MCF 10A (cell line): ENCODE results near the gene REV3L. TPM values are rescaled to one million over a fixed set of nuclear protein-coding genes. Genes with fewer than 3 reads are reported as not detected.
"Not testable (repeated sequence)": the region's sequence is repeated elsewhere in the genome, so short reads cannot be mapped to it uniquely, and the experiment has no call there.

ENCODE experiments used
- BruUV-seq: library from RNA; stranded (reverse); fragments of 400-500 nt; replicated peaks from 2 replicates; lab custom pipeline; 2021; lab: Mats Ljungman, UMichigan
- CTCF ChIA-PET: fragments of 300-600 bp; sonication (Branson Sonifier 250); formaldehyde crosslinking; extraction: SDS; loops from one replicate; lab custom pipeline; 2021; ENCODE audit warnings: antibody characterized with exemption, inconsistent platforms; lab: Yijun Ruan, JAX
- POLR2A ChIA-PET: fragments of 300-600, 350-650 bp; sonication (Branson Sonifier 250); formaldehyde crosslinking; extraction: SDS; loops from one replicate; lab custom pipeline; 2020; ENCODE audit warnings: antibody characterized with exemption, inconsistent platforms; lab: Yijun Ruan, JAX
- DNase-seq: peaks from one replicate; pipeline ENCODE4 v3.0.0-alpha.2; 2018; ENCODE audit not compliant: unreplicated experiment
- H3K27ac Mint-ChIP-seq: one replicate; pipeline ENCODE4 v1.8.0; 2022; ENCODE audit warnings: mild to moderate bottlenecking, low read depth, mixed read lengths; ENCODE audit not compliant: unreplicated experiment
- H3K27me3 Mint-ChIP-seq: one replicate; pipeline ENCODE4 v1.8.0; 2022; ENCODE audit warnings: mixed read lengths; ENCODE audit not compliant: insufficient read depth, unreplicated experiment
- H3K36me3 Mint-ChIP-seq: one replicate; pipeline ENCODE4 v1.8.0; 2022; ENCODE audit warnings: mild to moderate bottlenecking, moderate library complexity, mixed read lengths; ENCODE audit not compliant: insufficient read depth, unreplicated experiment
- H3K4me1 Mint-ChIP-seq: one replicate; pipeline ENCODE4 v1.8.0; 2022; ENCODE audit warnings: mixed read lengths; ENCODE audit not compliant: insufficient read depth, unreplicated experiment
- H3K4me3 Mint-ChIP-seq: one replicate; pipeline ENCODE4 v1.8.0; 2022; ENCODE audit warnings: mild to moderate bottlenecking, moderate library complexity, mixed read lengths; ENCODE audit not compliant: unreplicated experiment
- H3K9me3 Mint-ChIP-seq: one replicate; pipeline ENCODE4 v1.8.0; 2022; ENCODE audit warnings: mixed read lengths; ENCODE audit not compliant: unreplicated experiment
- intact Hi-C: fragments of 100-400 bp; cut with micrococcal nuclease; formaldehyde crosslinking; loops from 2 replicates; pipeline ENCODE4 v1.14.1; 2022
- total RNA-seq: library from RNA; stranded (reverse); gene quantifications from 2 replicates; pipeline ENCODE4 v1.2.3, GENCODE V29; 2022
- TF ChIP-seq, protein P1 (sequence below): fragments of 200-600 bp; IDR thresholded peaks from one replicate; pipeline ENCODE4 v1.8.0; 2022; ENCODE audit warnings: antibody characterized with exemption, mild to moderate bottlenecking; ENCODE audit not compliant: unreplicated experiment

REV3L gene
- total RNA-seq, 1 experiment from 2014 or later = 31.2 TPM

DNA sequence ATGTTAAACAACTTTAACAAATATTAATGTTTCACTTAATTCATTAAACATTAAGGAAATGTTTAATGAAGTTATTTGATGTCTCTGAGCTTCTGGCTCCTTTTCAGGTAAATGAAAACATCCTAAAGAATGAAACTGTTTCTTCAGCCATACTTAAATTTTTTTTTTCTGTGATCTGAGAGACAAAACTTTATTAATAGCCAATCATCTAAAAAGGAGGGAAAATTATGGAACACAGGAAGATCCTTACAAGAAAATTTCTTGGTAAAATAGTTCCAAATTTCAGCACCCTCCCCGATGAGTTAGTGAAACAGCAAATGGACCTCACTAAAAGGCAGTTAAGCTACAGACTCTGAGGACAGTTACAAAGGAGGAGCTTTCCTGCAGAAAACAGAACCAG lies 185.2 kb downstream of the REV3L start:
- intact Hi-C loops = no loop called here
- TF ChIP-seq, protein P1, sequence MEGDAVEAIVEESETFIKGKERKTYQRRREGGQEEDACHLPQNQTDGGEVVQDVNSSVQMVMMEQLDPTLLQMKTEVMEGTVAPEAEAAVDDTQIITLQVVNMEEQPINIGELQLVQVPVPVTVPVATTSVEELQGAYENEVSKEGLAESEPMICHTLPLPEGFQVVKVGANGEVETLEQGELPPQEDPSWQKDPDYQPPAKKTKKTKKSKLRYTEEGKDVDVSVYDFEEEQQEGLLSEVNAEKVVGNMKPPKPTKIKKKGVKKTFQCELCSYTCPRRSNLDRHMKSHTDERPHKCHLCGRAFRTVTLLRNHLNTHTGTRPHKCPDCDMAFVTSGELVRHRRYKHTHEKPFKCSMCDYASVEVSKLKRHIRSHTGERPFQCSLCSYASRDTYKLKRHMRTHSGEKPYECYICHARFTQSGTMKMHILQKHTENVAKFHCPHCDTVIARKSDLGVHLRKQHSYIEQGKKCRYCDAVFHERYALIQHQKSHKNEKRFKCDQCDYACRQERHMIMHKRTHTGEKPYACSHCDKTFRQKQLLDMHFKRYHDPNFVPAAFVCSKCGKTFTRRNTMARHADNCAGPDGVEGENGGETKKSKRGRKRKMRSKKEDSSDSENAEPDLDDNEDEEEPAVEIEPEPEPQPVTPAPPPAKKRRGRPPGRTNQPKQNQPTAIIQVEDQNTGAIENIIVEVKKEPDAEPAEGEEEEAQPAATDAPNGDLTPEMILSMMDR = no peak
- POLR2A ChIA-PET = interaction anchor here (0.9 kb wide), 1 partner anchor 15 kb away, joined by 3 read pairs; no protein-coding TSS in a partner anchor
- H3K27ac Mint-ChIP-seq = no peak overlapping the region
- DNase-seq = no peak
- no peak overlapping the region for H3K4me3 Mint-ChIP-seq
- no peaks in the 10 kb centered on the region for H3K4me1 Mint-ChIP-seq
- no peaks in the 10 kb centered on the region for H3K27me3 Mint-ChIP-seq
- CTCF ChIA-PET = interaction anchor here (0.6 to 1.0 kb wide), 2 partner anchors 13 to 46 kb away, joined by 3 read pairs; no protein-coding TSS in a partner anchor
- H3K36me3 Mint-ChIP-seq = peaks cover 37% of the 10 kb centered on the region
- BruUV-seq = no TSS peak
- no peaks in the 10 kb centered on the region for H3K9me3 Mint-ChIP-seq

DNA sequence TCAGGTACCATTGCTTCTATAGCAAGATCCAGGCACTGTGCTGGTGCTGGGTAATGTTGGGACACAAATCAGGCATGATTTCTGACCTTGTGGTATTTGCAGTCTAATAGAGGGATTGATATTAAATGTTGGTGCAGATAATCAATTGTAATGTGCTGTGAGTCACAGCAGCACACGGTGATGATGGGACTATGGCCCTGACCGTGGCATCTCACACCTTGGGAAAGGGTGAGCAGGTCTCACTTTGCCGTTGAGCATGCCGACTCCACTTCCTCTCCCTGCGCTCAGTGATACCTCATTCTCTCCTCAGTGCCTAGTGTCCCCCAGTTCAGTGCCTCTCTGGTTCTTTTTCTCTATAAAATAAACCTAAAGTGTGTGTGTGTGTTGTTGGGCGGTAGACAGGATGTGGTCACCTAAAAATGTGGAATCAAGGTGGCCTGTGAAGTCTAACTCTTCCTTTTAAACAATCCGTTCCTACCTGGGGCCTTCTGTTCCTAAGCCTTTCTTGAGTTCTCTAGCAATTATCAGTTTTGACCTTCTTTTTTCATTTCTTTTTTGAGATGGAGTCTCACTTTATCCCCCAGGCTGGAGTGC lies 188.5 kb downstream of the REV3L start:
- BruUV-seq = no TSS peak
- Mint-ChIP-seq H3K4me3 (no peak overlapping the region), H3K27me3 (no peaks in the 10 kb centered on the region), H3K4me1 (no peaks in the 10 kb centered on the region), H3K9me3 (no peaks in the 10 kb centered on the region), H3K36me3 (peaks cover 32% of the 10 kb centered on the region), H3K27ac (no peak overlapping the region)
- TF ChIP-seq, protein P1 = no peak
- POLR2A ChIA-PET = no interaction called here
- DNase-seq = no peak
- intact Hi-C loops = no loop called here
- CTCF ChIA-PET = interaction anchor here (0.6 kb wide), 1 partner anchor 291 kb away, joined by 3 read pairs; no protein-coding TSS in a partner anchor

DNA sequence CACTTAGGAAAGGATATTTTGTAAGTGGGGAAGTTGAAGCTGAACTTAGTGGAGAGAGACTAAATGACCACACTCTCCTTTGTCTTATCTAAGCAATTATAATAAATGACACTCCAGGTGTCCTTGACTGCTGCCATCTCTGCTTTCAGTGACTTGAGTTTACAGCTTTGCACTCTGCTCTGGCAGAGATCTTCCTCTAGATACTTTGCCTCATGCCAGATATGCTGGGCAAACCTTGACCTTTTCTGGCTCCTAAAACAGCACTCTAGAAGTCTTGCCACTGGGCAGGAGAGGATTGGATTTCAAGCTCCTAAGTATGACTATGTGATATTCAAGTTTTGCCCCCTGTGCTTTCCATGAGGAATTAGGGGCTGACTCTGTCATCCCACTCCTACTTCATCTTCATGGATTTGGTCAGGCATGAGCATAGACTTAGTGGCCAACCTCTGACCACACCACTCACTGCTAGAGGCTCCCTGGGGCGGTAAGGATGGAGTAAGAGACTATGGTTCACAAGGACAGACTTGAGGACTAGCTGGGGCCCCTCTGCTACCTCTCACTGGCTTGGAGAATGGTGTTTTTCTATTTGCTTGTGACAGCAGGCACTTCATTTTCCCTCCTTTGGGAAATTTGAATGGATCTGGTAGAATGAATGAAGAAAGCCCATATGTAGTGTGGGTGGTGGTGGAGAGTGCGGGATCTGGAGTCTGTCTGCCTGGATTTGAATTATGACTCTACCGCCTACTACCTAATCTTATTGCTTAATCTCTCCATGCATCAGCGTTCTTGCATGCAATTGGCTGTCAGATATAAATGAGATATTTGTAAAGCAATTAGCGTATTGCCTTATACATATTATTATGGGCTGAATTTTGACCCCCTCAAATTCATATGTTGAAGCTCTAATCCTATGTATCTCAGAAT lies 191.4 kb downstream of the REV3L start:
- Mint-ChIP-seq H3K27me3 (no peaks in the 10 kb centered on the region), H3K27ac (no peak overlapping the region), H3K4me3 (no peak overlapping the region), H3K4me1 (no peaks in the 10 kb centered on the region), H3K36me3 (peaks cover 25% of the 10 kb centered on the region), H3K9me3 (no peaks in the 10 kb centered on the region)
- POLR2A ChIA-PET = no interaction called here
- no peak for DNase-seq
- no TSS peak for BruUV-seq
- CTCF ChIA-PET = interaction anchor here (0.6 kb wide), 1 partner anchor 282 kb away, joined by 7 read pairs; no protein-coding TSS in a partner anchor
- TF ChIP-seq, protein P1 = no peak
- intact Hi-C loops = no loop called here

DNA sequence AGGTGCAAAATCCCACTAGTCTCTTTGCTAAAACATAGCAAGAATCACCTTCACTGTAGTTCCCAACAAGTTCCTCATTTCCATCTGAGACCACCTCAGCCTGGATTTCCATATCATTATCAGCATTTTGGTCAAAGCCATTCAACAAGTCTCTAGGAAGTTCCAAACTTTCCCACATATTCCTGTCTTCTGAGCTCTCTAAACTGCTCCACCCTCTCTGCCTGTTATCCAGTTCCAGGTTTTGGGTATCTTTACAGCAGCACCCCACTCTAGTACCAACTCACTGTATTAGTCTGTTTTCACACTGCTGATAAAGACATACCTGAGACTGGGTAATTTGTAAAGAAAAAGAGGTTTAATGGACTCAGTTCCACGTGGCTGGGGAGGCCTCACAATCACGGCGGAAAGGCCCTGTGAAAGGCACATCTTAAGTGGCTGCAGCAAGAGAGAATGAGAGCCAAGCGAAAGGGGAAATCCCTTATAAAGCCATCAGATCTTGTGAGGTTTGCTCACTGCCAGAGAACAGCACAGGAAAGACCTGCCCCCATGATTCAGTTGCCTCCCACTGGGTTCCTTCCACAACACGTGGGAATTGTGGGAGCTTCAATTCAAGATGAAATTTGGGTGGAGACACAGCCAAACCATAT lies 192.2 kb downstream of the REV3L start:
- H3K4me1 Mint-ChIP-seq, DNase-seq, POLR2A ChIA-PET, intact Hi-C loops, H3K9me3 Mint-ChIP-seq, H3K27me3 Mint-ChIP-seq, H3K27ac Mint-ChIP-seq, BruUV-seq, H3K4me3 Mint-ChIP-seq: not testable (repeated sequence)
- CTCF ChIA-PET = interaction anchor here (0.6 kb wide), 1 partner anchor 281 kb away, joined by 7 read pairs; no protein-coding TSS in a partner anchor
- peaks cover 25% of the 10 kb centered on the region for H3K36me3 Mint-ChIP-seq

DNA sequence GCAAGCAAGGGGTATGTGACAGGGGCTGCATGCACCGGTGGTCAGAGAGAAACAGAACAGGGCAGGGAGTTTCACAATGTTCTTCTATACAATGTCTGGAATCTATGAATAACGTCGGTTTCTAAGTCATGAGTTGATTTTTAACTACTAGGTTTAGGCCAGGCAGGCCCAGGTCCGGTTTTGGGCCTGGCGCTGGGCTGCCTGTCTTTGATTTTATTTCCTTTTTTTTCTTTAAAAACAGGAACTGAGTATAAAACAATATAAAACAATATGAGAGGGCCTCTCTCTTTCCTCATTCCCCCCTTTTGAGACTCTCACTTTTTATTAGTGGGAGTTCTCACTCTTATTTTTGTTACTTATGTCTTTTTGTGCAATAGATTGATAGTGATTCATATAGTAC lies 198.7 kb downstream of the REV3L start:
- H3K4me3 Mint-ChIP-seq, DNase-seq: not testable (repeated sequence)

More for the DNA sequence above, 198.7 kb downstream of the REV3L start:
- H3K9me3 Mint-ChIP-seq, H3K27ac Mint-ChIP-seq, H3K27me3 Mint-ChIP-seq, intact Hi-C loops, BruUV-seq, H3K4me1 Mint-ChIP-seq: not testable (repeated sequence)
- CTCF ChIA-PET = interaction anchor here (0.7 to 1.2 kb wide), 2 partner anchors 13 to 715 kb away, joined by 3 read pairs; no protein-coding TSS in a partner anchor
- POLR2A ChIA-PET = interaction anchor here (1.1 kb wide), 1 partner anchor 54 kb away, joined by 3 read pairs; no protein-coding TSS in a partner anchor
- peaks cover 18% of the 10 kb centered on the region for H3K36me3 Mint-ChIP-seq
